ENCODE data around the gene TFRC.
"Not testable (repeated sequence)": the region's sequence is repeated elsewhere in the genome, so short reads cannot be mapped to it uniquely, and the experiment has no call there.

Gene TFRC

DNA sequence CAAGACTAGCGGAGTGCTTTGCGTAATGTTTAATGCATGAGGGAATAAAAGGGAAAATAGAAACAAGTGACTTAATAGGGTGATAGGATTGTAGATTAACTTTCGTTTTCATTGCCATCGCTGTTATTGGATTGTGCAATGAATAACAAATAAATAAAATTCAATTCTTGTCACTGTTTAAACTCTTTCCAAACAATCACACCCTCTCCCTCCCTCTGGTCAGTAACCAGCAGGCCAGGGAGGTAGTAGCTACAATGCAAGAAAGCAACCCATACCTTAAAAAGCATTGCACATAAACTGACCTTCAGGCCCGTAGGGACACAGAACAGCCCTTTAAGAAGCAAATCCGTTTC lies 705 bp upstream of the TFRC start:
- no peak for DNase-seq (ENCODE audit: low spot score)

DNA sequence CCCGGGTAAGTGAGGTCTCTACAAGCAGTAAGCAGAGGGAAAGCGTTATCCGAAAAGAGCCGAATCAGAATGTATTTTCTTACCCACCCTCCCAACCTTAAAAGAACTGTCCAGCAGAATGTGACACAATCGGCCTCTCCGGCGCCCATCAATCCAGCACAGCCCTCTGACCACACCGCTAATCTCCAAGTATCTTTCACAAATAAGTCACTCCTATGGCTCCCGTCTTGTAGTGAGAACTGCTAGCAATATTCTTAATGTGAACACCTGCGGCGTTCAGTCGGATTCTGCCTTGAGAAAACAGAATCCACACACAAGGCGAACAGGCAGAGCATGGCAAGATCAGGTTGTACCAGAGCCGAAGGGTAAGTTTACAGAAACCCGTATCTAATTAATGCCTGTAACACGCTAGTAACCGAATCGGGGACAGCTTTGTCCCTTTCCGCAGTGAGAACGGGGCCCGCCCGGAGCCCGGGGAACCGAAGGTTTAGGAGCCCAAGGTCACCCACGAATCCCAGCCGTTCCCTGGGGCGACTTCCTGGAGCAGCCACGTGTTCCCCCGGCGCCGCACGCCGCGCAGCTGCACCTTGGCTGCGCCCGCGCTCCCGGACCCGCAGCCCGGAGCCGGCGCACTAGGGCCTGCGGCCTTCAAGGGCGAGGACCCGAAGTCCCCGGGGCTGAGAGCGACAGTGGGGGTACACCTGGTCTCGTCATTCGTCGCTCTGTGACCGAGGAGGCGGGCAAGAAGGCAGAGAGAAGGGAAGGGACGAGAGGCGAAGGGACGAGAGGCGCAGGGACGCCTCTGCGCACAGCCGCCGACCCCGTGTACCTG lies 672 bp downstream of the TFRC start:
- peak; percentile 70 for DNase-seq (ENCODE audit: low spot score)

DNA sequence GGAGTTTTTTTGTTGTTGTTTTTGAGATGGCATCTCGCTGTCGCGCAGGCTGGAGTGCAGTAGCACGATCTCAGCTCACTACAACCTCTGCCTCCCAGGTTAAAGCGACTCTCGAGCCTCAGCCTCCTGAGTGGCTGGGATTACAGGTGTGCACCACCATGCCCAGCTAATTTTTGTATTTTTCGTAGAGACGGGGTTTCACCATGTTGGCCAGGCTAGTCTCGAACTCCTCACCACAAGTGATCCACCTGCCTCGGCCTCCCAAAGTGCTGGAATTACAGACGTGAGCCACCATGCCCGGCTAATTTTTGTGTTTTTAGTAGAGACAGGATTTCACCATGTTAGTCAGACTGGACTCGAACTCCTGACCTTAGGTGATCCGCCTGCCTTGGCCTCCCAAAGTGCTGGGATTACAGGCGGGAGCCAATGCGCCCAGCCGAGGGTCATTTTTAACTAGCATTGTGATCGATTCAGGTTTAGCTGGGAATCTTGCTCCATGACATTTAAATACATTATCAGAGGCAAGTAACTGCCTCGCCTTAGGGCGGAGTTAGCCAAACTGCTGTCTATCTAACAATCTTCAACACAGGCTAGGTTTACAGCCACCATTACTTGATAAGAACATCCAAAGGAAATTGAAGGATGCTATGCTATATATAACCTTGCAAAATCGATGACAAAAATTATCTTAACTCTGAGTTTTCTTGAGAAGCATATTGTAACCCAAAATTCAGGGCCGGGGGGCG lies 1.6 kb downstream of the TFRC start:
- DNase-seq (ENCODE audit: low spot score): not testable (repeated sequence)

DNA sequence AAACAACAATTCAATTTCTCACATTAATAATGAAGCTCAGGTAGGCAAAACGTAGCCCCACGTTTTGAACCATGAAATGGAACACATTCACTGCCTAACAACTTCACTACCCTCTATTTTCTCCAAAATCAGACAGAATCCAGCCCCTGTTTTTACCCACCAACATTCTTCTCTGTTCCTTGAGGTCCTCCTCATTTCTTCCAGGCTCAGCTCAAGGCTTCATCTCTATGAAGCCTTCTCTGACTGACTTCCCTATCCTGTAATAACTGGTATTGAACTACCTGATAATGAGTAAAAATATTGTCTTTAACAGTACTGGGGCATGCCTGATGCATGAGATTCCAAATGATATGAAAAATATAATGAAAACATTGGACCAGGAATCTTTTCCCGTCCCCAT lies 2.2 kb downstream of the TFRC start:
- no peak for DNase-seq (ENCODE audit: low spot score)

DNA sequence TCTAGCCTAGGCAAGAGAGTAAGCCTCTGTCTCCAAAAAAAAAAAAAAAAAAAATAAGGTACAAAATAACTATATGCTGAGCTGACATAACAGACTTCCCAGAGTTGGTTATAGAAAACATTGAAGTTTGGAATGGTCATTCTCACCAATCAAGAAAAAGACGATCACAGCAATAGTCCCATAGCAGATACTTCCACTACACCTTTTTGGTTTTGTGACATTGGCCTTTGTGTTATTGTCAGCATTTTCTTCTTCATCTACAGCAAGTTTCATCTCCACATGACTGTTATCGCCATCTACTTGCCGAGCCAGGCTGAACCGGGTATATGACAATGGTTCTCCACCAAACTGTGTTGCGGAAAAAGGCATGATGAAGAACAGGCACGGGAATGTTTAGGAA lies 6.9 kb downstream of the TFRC start:
- DNase-seq (ENCODE audit: low spot score): no peak

DNA sequence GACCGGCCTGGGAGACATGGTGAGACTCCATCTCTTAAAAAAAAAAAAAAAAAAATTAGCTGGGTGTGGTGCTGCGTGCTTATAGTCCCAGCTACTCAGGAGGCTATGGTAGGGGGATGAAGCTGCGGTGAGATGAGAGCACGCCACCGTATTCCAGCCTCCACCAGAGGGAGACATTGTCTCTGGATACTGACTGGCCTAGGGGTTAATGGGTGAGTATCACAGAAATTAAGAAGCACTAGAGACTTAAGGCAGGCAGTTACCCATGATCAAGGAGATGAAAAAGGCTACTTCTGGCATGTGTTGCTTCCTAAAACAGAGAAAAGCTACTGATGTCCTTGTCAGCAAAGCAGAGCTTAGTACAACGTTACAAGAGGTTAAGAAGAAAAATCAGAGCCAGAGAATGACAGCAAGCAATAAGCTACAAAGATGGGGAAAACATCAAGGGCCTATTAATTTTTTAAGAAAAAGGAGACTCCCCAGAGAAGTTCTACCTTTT lies 8.6 kb downstream of the TFRC start:
- DNase-seq (ENCODE audit: low spot score): peak; percentile 75

DNA sequence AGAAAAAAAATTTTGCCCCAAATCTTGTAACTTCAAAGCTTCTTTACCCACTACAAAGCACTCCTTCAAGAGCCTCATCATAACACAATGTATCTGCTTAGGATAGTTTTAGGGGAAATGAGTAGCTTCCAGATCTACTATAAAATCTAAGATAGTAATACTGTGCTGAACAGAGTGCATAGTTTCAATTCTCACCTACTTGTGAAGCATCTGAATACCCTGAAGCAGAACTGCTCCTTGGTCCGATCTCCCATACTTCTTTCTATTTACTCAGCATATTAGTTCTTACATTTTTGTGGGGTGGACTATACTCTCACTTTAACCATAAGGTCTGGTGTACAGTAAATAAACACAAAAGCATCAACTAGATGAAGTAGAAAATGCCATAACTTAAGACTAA lies 9.6 kb downstream of the TFRC start:
- DNase-seq (ENCODE audit: low spot score): no peak

DNA sequence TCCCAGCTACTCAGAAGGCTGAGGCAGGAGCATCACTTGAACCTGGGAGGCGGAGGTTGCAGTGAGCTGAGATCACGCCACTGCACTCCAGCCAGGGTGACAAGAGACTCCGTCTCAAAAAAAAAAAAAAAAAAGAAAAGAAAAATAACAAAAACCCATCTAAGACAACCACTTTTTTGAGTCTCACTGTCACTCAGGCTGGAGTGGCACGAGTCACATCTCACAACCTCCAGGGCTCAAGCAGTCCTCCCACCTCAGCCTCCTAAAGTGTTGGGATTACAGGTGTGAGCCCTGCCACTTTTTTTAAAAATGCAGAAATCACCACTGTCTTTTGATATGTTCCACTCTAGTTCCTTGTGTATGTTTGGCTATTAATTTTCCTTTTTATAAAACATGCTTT lies 13.1 kb downstream of the TFRC start:
- DNase-seq (ENCODE audit: low spot score): not testable (repeated sequence)

DNA sequence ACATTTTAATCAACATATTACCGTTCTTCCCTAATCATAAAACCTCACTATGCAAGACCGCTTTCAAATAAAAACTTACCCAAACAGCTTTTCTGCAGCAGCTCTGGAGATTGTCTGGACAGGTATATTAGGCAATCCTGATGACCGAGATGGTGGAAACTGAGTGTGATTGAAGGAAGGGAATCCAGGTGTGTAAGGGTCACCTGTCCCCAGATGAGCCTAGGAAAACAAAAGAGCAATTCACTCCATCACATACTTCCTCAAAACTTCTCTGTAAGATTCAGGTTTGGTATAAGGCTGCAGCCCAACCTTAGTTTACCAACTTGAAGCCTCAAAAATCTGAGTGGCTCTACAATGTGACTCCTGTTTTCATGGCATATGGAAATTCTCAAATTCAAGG lies 14.5 kb downstream of the TFRC start:
- DNase-seq (ENCODE audit: low spot score): no peak

DNA sequence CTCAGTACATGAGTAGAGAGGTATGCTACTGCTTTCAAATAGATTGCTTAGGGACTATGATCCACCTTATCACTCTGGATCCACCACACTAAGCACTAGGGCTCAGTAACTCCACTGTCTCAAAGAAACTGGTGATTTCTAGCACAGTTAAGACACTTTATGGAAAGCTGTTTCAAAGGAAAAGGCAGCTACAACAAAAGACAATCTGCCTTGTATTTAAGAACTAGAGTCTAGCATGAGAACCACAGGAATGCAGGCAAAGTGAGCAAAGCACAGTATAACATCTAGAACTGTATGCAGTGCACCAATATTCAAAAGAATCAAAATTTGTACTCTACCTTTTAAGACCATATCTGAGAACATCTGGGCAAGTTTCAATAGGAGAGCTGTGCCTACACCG lies 17.9 kb downstream of the TFRC start:
- no peak for DNase-seq (ENCODE audit: low spot score)

DNA sequence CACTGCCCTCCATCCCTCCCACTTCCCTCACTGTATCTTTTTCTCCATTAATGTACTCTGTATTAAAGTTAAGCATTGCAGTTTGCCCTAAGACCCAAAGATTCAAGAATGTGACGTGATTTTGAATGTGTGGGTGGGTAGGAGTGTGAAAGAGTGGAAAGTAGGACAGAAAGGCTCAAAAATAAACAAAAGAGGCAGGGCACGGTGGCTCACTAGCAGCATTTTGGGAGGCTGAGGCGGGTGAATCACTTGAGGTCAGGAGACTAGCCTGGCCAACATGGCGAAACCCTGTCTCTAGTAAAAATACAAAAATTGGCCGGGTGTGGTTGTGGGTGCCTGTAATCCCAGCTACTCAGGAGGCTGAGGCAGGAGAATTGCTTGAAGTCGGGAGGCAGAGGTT lies 18.4 kb downstream of the TFRC start:
- no peak for DNase-seq (ENCODE audit: low spot score)

DNA sequence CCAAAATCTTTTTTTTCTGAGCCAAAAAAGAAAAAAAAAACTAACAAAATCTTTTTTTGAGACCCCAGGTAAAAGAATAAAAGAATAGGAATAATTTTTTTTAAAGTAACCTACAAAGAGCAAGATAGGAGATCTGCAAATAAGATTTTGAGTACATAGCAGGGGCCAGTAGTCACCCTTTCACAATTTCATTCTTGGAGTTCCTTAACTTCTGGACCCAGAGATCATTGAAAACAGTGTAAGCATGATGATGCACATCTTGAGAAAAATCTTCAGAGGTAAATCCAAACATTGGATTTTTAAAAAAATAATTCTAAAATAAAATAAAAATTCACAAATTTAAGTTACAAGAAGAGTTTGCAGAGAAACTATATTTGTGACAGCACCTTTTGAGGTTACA lies 18.8 kb downstream of the TFRC start:
- DNase-seq (ENCODE audit: low spot score): no peak

DNA sequence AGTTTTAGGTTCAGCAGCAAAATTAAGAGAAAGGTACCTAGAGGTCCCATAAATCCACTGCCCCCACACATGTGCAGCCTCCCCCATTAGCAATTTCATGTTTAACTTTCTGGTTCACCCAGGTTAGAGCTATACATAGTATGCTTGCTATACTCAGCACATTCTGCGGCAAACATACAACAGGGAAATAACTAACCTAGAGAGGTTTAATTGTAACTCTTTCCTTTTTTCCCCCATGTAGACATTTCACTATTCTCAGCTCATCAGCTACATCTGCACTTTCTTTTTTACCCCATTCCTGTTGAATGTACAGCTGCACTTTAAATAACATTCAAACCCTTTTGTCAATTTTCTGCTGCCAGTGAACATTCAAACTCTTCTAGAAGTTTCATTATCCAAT lies 21.1 kb downstream of the TFRC start:
- DNase-seq (ENCODE audit: low spot score): no peak

DNA sequence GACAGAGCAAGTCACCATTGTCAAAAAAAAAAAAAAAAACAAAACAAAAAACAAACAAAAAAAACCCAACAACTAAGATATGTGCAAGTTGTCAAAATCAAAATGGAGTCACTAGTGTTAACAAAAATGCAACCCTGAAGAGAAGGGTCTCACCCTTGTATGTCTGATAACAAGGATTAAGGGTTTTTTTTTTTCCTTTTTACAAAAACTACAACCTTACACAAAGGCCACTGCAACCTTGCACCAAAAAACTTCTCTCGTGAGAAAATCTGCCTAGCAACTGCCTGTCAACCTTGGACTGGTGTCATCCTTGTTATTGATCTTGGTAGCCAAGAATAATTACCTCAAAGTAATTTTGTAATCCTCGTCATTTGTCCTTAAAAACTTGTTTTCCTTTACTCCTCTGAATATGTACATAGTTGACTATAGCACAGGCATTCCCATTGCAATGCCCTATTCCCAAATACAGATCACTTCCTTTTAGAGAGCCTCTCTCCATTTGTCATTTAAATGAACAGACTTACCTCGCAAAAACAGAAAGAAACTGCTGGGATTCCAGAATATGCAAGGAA lies 24.0 kb downstream of the TFRC start:
- DNase-seq (ENCODE audit: low spot score): no peak

DNA sequence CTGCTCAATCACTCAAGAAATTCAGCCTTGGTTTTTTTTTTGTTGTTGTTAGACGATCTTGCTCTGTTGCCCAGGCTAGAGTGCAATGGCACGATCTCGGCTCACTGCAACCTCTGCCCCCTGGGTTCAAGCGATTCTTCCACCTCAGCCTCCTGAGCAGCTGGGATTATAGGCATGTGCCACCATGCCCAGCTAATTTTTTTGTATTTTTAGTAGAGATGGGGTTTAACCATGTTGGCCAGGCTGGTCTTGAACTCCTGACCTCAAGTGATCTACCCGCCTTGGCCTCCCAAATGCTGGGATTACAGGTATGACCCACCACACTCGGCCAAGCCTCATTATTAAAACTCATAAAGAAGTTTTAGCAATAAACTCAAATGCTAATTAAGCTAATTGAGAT lies 25.5 kb downstream of the TFRC start:
- not testable (repeated sequence) for DNase-seq (ENCODE audit: low spot score)

DNA sequence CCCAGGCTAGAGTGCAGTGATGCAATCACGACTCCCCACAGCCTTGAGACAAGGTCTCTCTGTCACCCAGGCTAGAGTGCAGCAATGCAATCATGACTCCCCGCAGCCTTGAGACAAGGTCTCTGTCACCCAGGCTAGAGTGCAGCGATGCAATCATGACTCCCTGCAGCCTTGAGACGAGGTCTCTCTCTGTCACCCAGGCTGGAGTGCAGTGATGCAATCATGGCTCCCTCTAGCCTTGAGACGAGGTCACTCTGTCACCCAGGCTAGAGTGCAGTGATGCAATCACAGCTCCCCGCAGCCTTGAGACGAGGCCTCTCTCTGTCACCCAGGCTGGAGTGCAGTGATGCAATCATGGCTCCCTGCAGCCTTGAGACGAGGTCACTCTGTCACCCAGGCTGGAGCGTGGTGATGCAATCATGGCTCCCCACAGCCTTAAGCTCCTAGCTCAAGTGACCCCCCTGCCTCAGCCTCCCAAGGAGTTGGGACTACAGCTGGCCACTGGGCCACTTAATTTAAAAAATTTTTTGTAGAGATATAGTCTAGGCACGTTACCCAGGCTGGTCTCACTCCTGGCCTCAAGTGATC lies 26.1 kb downstream of the TFRC start:
- DNase-seq (ENCODE audit: low spot score): no peak

DNA sequence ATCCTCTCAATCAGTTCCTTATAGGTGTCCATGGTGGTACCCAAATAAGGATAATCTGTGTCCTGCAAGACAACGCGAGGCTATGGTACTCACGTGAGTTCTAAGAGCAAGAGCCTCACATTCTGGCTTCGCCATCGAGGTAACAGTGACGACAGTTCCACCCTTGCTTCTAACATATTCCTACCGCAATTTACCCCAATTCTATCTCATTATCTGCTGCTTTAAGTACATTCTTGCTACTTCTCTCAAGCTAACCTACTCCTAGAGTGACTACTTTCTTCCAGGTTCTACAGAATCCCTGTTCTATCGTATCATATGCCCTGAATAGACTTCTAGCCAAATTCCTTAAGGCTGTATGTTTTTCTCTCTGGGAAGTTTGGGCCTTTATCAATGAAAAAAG lies 26.6 kb downstream of the TFRC start:
- no peak for DNase-seq (ENCODE audit: low spot score)

DNA sequence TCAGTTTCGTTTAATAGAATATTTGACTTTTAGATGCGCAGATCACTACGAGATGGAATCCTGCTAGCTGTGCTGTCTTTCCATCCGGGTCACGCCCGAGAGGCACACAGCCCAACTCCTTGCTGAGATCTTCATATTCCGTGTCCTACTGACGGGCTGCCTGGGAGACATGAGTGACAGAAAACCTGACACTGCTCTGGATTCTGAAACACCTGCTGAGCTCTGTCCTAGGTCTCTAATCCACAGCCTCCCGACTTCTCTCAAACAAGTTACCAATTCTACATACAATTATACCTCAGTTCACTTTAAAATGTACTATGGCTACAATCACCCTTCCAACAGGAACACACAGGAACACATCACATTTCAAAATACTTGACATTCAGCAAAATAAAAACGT lies 27.2 kb downstream of the TFRC start:
- no peak for DNase-seq (ENCODE audit: low spot score)

DNA sequence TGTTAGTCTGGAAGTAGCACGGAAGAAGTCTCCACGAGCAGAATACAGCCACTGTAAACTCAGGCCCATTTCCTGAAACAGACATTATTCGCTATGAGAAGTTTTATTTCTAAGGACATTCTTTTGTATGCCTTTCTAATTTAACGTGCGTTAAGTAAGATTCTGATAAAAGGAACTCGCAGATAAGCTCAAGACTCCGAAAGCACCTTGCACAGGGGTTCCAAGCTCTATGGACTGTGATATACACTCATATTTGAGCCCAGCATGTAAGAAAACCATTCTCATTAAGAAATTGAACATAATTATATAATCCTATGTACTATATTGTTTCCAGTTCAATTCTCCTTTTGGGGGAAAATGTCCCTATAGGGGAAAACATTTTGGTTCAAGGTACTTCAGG lies 28.4 kb downstream of the TFRC start:
- DNase-seq (ENCODE audit: low spot score): no peak

DNA sequence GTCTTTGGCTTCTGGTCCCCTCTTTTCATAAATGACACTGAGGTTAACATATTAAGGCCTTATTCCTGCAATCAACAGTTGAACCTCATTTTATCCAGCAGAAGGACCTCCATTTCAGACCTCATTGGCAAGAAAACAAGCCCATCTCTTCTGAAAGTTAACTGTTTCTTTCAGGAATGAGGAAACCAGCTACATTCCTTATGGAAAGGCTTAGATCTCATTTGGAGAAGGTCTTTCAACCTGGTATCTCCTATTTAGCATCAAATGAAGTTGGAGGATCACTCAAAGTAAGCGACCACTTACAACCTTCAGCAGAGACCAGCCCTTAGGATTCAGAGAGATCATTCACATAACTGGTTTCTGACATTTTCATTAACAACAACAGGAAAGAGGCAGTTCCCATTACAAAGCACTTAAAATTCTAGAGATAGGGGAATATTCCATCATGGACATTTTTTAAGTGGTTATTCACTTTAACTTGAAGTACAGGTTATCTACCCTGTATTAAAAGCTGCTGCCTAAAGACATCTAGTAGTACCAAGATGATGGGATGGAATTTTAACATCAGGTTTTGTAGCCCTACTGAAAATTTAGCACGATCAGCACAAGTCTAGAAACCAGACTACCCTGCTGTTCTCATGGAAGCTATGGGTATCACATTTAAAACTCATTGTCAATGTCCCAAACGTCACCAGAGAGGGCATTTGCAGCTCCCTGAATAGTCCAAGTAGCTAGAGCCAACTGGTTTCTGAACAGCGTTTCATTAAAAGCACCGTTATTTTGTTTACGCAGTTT lies 30.4 kb downstream of the TFRC start:
- DNase-seq (ENCODE audit: low spot score): peak; percentile 40

DNA sequence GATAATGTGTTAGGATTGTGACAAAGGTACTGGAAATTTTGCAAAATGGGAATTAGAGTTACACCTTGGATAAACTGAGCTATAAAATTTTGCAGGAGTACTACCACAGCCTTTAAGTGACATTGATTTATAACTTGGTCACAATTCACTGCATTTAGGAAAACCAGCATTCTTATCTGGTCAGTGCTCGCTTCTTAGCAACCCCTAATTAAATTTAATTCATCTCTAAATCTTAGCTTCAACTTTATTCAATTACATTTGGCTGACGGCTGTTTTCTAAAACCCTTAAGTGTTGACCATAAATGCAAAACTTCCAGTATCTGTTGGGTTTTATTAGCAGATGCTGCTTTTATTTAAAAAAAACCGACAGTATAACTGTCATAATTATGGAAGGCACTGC lies 31.3 kb downstream of the TFRC start:
- DNase-seq (ENCODE audit: low spot score): peak; percentile 93

DNA sequence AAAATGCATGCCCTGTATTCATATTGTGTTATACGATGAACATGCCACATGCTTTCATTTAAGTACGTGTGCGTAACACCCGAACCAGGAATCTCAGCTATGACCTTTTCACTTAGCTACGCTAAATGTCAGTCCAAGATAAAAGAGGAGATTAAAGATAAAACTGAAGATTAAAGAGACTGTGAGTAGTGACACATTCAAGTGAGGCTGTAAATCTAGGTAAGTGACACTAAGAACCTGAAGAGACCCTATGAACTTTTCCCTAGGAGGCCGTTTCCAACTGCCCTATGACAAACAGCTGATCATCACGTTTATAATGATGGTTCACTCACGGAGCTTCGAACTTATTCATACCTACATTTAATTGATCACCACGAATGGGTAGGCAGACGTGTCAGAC lies 32.2 kb downstream of the TFRC start:
- DNase-seq (ENCODE audit: low spot score): peak; percentile 77

Data from SK-N-DZ (cell line).